Small intestine (tissue), 7 donors: ENCODE results near the gene NCKAP1. TPM values are rescaled to one million over a fixed set of nuclear protein-coding genes. Genes with fewer than 3 reads are reported as not detected.
"Not testable (repeated sequence)": the region's sequence is repeated elsewhere in the genome, so short reads cannot be mapped to it uniquely, and the experiment has no call there.

Source experiments
- DNase-seq, 2 donors: peaks; one replicate each; pipeline versions ENCODE4 v3.0.0 to v3.0.0-alpha.2; 2013
- FAIRE-seq: peaks from 2 replicates; lab custom pipeline; 2012; peaks lifted over from hg19 to GRCh38; lab: Jason Lieb, UNC
- H3K27ac ChIP-seq, 3 donors: one replicate each; pipeline ENCODE4 v1.5.1; 2013; ENCODE audit warnings: low read length in 2 of 3, mild to moderate bottlenecking in 2 of 3, control low read depth in 1 of 3, inconsistent platforms in 1 of 3, low read depth in 1 of 3, moderate library complexity in 1 of 3
- H3K27me3 ChIP-seq, 3 donors: one replicate each; pipeline ENCODE4 v1.6.1; 2013; ENCODE audit warnings: low read length in 3 of 3, inconsistent platforms in 1 of 3; ENCODE audit not compliant: control insufficient read depth in 3 of 3, insufficient read depth in 3 of 3
- H3K36me3 ChIP-seq, 3 donors: one replicate each; pipeline ENCODE4 v1.6.1; 2013; ENCODE audit warnings: low read length in 3 of 3, inconsistent platforms in 1 of 3, low read depth in 1 of 3, mild to moderate bottlenecking in 1 of 3, moderate library complexity in 1 of 3; ENCODE audit not compliant: control insufficient read depth in 3 of 3, insufficient read depth in 2 of 3
- H3K4me1 ChIP-seq, 3 donors: one replicate each; pipeline ENCODE4 v1.6.1; 2013; ENCODE audit warnings: low read length in 2 of 3, inconsistent platforms in 1 of 3, low read depth in 1 of 3, mild to moderate bottlenecking in 1 of 3, moderate library complexity in 1 of 3; ENCODE audit not compliant: control insufficient read depth in 3 of 3, insufficient read depth in 2 of 3
- H3K4me3 ChIP-seq, 3 donors: one replicate each; pipeline ENCODE4 v1.5.1; 2013; ENCODE audit warnings: low read length in 3 of 3, control low read depth in 1 of 3, inconsistent platforms in 1 of 3, low read depth in 1 of 3, mild to moderate bottlenecking in 1 of 3, moderate library complexity in 1 of 3
- H3K9me3 ChIP-seq, 2 donors: one replicate each; pipeline ENCODE4 v1.6.1; 2013; ENCODE audit warnings: low read depth in 1 of 2, low read length in 1 of 2; ENCODE audit not compliant: control insufficient read depth in 2 of 2, insufficient read depth in 1 of 2
- WGBS, 3 donors: extraction: QIAGEN DNeasy Blood & Tissue Kit; methylation state at CpG; one replicate each; pipeline ENCODE4 v1.1.7; 2013; 5-methylcytosine and 5-hydroxymethylcytosine counted together
- polyA plus RNA-seq, 4 donors: library from polyadenylated mRNA; stranded (reverse) in 3 of 4; unstranded in 1 of 4; fragments of 200-250 nt in 3 of 4; fragments of 120-200 nt in 1 of 4; gene quantifications; one replicate each; pipeline versions ENCODE4 v1.2.1 to v1.2.3, GENCODE V29; 2013
- donor health status: healthy with polysubstance abuse.
- donor health status: control.
- donor health status: control.
- donor health status: Bipolar disorder and iron deficiency.
- donor health status: healthy.

Gene NCKAP1
- polyA plus RNA-seq, 4 donors = 60.3 to 124 (median 71.5) TPM

DNA sequence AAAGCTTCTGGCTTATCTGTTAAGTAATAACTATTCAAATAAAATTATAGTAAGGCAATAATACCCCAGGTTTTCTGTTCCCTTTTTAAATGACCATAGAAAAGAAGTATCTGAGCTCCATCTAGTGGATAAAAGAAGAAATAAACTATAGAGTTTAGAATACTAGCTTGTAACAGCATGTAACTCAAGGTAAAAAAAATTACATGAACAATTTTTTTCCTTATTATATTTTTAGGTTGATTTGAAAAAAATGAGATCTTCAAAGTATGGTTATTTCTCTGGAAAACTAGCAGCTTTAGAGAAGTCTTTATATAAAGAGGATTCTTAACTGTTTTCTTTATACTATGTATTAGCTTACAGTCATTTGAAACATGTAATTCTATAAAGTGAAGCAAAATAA is 58.1 kb downstream of the NCKAP1 start:
- DNase-seq = peak; percentile 30 to 33
- peak; percentile 98 for FAIRE-seq
- Histone ChIP-seq H3K4me3 (no peak overlapping the region), H3K36me3 (peaks cover 0 to 14% (median 3%) of the 10 kb centered on the region in 3 donors), H3K27ac (no peak overlapping the region), H3K27me3 (no peaks in the 10 kb centered on the region), H3K4me1 (no peaks in the 10 kb centered on the region), H3K9me3 (no peaks in the 10 kb centered on the region)

GRCh38 chr2:182977463-182977862 is 60.8 kb downstream of the NCKAP1 start:
- no peak for DNase-seq
- no peak for FAIRE-seq
- Histone ChIP-seq H3K36me3 (peaks cover 0 to 11% (median 3%) of the 10 kb centered on the region in 3 donors), H3K27me3 (no peaks in the 10 kb centered on the region), H3K9me3 (no peaks in the 10 kb centered on the region), H3K27ac (no peak overlapping the region), H3K4me3 (no peak overlapping the region), H3K4me1 (peaks cover 0 to 6% (median 3%) of the 10 kb centered on the region in 3 donors)
- WGBS, 3 donors = 94 to 100% (median 96%) methylated on average over 1 of the region's 1 CpG

- no peak for FAIRE-seq
- peak; percentile 39 to 77 for DNase-seq
- H3K9me3 ChIP-seq = no peaks in the 10 kb centered on the region
Observed at GRCh38 chr2:182973441-182974352, 64.6 kb downstream of the NCKAP1 start.

GRCh38 chr2:182972548-182972942 is 65.7 kb downstream of the NCKAP1 start:
- no peaks in the 10 kb centered on the region for H3K9me3 ChIP-seq
- H3K36me3 ChIP-seq = peaks cover 2 to 10% (median 3%) of the 10 kb centered on the region in 3 donors
- H3K4me1 ChIP-seq = peaks cover 0 to 6% (median 3%) of the 10 kb centered on the region in 3 donors
- FAIRE-seq (no peak), DNase-seq (peak in 1 of 2 donors; percentile 10)
- no peak overlapping the region for H3K27ac ChIP-seq
- H3K4me3 ChIP-seq = no peak overlapping the region
- 64 to 83% (median 72%) methylated on average over 3 of the region's 3 CpGs for WGBS, 3 donors
- H3K27me3 ChIP-seq = no peaks in the 10 kb centered on the region

More at GRCh38 chr2:182973441-182974352, 64.6 kb downstream of the NCKAP1 start:
- Histone ChIP-seq H3K36me3 (peaks cover 0 to 8% (median 3%) of the 10 kb centered on the region in 3 donors), H3K4me1 (peaks cover 0 to 6% (median 3%) of the 10 kb centered on the region in 3 donors), H3K4me3 (no peak overlapping the region), H3K27ac (no peak overlapping the region), H3K27me3 (no peaks in the 10 kb centered on the region)
- WGBS, 3 donors = 12 to 38% (median 29%) methylated on average over 1 of the region's 1 CpG

- WGBS, 3 donors = 92 to 96% (median 95%) methylated on average over 3 of the region's 3 CpGs
- Histone ChIP-seq H3K9me3 (no peaks in the 10 kb centered on the region), H3K36me3 (peaks cover 2 to 6% (median 3%) of the 10 kb centered on the region in 3 donors), H3K27me3 (no peaks in the 10 kb centered on the region), H3K27ac (no peak overlapping the region), H3K4me1 (peaks cover 0 to 6% (median 3%) of the 10 kb centered on the region in 3 donors), H3K4me3 (no peak overlapping the region)
- no peak for DNase-seq
- no peak for FAIRE-seq
Observed at GRCh38 chr2:182971820-182972547, 66.3 kb downstream of the NCKAP1 start.

- no peak for FAIRE-seq
- no peak for DNase-seq
- 93 to 96% (median 95%) methylated on average over 1 of the region's 1 CpG for WGBS, 3 donors
- peaks cover 0 to 6% (median 3%) of the 10 kb centered on the region in 3 donors for H3K4me1 ChIP-seq
- no peaks in the 10 kb centered on the region for H3K9me3 ChIP-seq
- peaks cover under 1 to 7% (median 2%) of the 10 kb centered on the region in 3 donors for H3K36me3 ChIP-seq
- no peak overlapping the region for H3K27ac ChIP-seq
- no peak overlapping the region for H3K4me3 ChIP-seq
- H3K27me3 ChIP-seq = no peaks in the 10 kb centered on the region
Observed at GRCh38 chr2:182970486-182970885, 67.8 kb downstream of the NCKAP1 start.

DNA sequence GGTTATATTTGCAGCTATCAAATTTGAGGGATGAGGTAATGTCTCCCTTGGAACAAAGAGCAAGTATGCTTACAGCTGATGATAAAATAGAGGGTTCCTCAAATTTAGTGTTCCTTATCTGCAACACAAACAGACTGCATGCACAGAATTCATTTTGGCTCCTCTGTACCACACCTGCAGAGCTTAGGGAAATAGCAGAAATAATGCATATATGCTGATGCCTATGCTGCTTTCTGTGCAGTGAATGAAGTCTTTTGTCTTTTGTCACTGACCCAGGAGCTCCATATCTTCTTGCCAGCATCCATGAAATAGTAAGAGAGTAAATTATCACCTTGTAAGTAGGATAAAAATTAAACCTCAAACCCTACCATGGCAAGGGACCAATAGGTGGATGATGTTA is 69.8 kb downstream of the NCKAP1 start:
- H3K27ac ChIP-seq = no peak overlapping the region
- no peaks in the 10 kb centered on the region for H3K9me3 ChIP-seq
- H3K4me1 ChIP-seq = peaks cover 0 to 2% (median 0%) of the 10 kb centered on the region in 3 donors
- FAIRE-seq = no peak
- no peaks in the 10 kb centered on the region for H3K27me3 ChIP-seq
- peaks cover 0 to 12% (median 4%) of the 10 kb centered on the region in 3 donors for H3K36me3 ChIP-seq
- no peak overlapping the region for H3K4me3 ChIP-seq
- no peak for DNase-seq

DNA sequence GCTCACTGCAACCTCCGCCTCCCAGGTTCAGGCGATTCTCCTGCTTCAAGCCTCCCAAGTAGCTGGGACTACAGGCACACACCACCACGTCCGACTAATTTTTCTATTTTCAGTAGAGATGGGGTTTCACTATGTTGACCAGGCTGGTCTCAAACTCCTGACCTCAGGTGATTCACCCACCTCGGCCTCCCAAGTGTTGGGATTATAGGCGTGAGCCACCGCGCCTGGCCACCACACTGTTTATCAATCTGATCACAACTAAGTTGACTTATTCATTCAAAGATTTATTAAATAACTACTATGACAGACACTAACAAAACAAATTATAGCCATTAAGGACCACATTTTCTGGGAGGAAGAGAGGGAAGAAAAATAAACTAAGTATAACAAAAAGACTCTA is 71.9 kb downstream of the NCKAP1 start:
- not testable (repeated sequence) for H3K27ac ChIP-seq, H3K9me3 ChIP-seq, H3K4me1 ChIP-seq, H3K4me3 ChIP-seq, DNase-seq, FAIRE-seq, H3K27me3 ChIP-seq
- peaks cover 0 to 12% (median 9%) of the 10 kb centered on the region in 3 donors for H3K36me3 ChIP-seq
- WGBS, 3 donors = 96 to 98% (median 97%) methylated on average over 8 of the region's 8 CpGs
